Gastrocnemius medialis (tissue), 4 donors: ENCODE measurements around the gene GUCA1C. TPM values are rescaled to one million over a fixed set of nuclear protein-coding genes. Genes with fewer than 3 reads are reported as not detected.

Experiments used
- ATAC-seq, 2 donors: fragments of 150-250 bp; one replicate each; pipeline ENCODE4 v1.9.1; 2016
- DNase-seq, 2 donors: peaks; one replicate each; pipeline ENCODE4 v3.0.0-alpha.2; 2019
- H3K27ac ChIP-seq, 4 donors: fragments of 200-600 bp; sonication (generic); 1 replicate in 1 of 4; 2 replicates in 3 of 4; pipeline ENCODE4 v1.5.1; 2016 to 2018; ENCODE audit warnings: mild to moderate bottlenecking in 2 of 4, moderate library complexity in 1 of 4
- H3K27me3 ChIP-seq, 3 donors: fragments of 200-600 bp; sonication (generic) in 2 of 3; 1 replicate in 1 of 3; 2 replicates in 2 of 3; pipeline versions ENCODE4 v1.5.1 to v1.6.0; 2016 to 2019; ENCODE audit warnings: mild to moderate bottlenecking in 1 of 3, moderate library complexity in 1 of 3
- H3K36me3 ChIP-seq, 2 donors: fragments of 200-600 bp; sonication (generic) in 1 of 2; one replicate each; pipeline ENCODE4 v1.5.1; 2017 to 2018
- H3K4me1 ChIP-seq, 2 donors: fragments of 200-600 bp; sonication (generic) in 1 of 2; one replicate each; pipeline ENCODE4 v1.5.1; 2016 to 2017; ENCODE audit warnings: mild to moderate bottlenecking in 2 of 2
- H3K4me3 ChIP-seq, 4 donors: fragments of 200-600 bp; sonication (generic) in 3 of 4; 1 replicate in 1 of 4; 2 replicates in 3 of 4; pipeline ENCODE4 v1.5.1; 2016 to 2019; ENCODE audit warnings: mild to moderate bottlenecking in 2 of 4
- H3K9me3 ChIP-seq, 3 donors: fragments of 200-600 bp; sonication (generic) in 2 of 3; 1 replicate in 1 of 3; 2 replicates in 2 of 3; pipeline ENCODE4 v1.5.1; 2016 to 2019
- POLR2A ChIP-seq, 2 donors: fragments of 450-650 bp; IDR thresholded peaks; one replicate each; pipeline ENCODE4 v1.6.1; 2017; ENCODE audit warnings: antibody characterized with exemption in 2 of 2, mild to moderate bottlenecking in 2 of 2, moderate library complexity in 2 of 2
- in situ Hi-C, 4 donors: fragments of 200-750 bp; cut with MboI; loops; one replicate each; pipeline versions ENCODE4 v1.15.0 to v1.8.0; 2017; ENCODE audit warnings: low sequenced_read_pairs in 4 of 4
- intact Hi-C: fragments of 100-400 bp; cut with DNase I; formaldehyde crosslinking; loops from one replicate; pipeline ENCODE4 v1.15.1; 2023; ENCODE audit warnings: low total_unique reads
- total RNA-seq, 4 donors: library from RNA; depleted of rRNA; stranded (reverse); fragments of >200 nt; gene quantifications; one replicate each; pipeline versions ENCODE4 v1.1.0 to v1.2.3, GENCODE V29; 2016
- TF ChIP-seq, protein P1 (sequence below), 5 experiments: fragments of 450-650 bp in 3 of 5; fragments of 200-600 bp in 2 of 5; sonication (generic) in 2 of 5; IDR thresholded peaks in 4 of 5; conservative IDR thresholded peaks in 1 of 5; 1 replicate in 4 of 5; 2 replicates in 1 of 5; pipeline ENCODE4 v1.5.1; 2016 to 2019; ENCODE audit warnings: antibody characterized with exemption in 5 of 5, mild to moderate bottlenecking in 3 of 5, moderate library complexity in 3 of 5

The GUCA1C gene, protein sequence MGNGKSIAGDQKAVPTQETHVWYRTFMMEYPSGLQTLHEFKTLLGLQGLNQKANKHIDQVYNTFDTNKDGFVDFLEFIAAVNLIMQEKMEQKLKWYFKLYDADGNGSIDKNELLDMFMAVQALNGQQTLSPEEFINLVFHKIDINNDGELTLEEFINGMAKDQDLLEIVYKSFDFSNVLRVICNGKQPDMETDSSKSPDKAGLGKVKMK
- total RNA-seq: not detected

GRCh38 chr3:108953700-108954099, at the start of gene GUCA1C:
GUCA1C (minus strand) TSS chr3:108953879; CDS start chr3:108953762, 117 bp downstream.
- no peak for TF ChIP-seq POLR2A (IDR thresholded peaks at IDR 0.05)
- TF ChIP-seq, protein P1, sequence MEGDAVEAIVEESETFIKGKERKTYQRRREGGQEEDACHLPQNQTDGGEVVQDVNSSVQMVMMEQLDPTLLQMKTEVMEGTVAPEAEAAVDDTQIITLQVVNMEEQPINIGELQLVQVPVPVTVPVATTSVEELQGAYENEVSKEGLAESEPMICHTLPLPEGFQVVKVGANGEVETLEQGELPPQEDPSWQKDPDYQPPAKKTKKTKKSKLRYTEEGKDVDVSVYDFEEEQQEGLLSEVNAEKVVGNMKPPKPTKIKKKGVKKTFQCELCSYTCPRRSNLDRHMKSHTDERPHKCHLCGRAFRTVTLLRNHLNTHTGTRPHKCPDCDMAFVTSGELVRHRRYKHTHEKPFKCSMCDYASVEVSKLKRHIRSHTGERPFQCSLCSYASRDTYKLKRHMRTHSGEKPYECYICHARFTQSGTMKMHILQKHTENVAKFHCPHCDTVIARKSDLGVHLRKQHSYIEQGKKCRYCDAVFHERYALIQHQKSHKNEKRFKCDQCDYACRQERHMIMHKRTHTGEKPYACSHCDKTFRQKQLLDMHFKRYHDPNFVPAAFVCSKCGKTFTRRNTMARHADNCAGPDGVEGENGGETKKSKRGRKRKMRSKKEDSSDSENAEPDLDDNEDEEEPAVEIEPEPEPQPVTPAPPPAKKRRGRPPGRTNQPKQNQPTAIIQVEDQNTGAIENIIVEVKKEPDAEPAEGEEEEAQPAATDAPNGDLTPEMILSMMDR (IDR thresholded peaks at IDR 0.05 in 4 of 5, conservative IDR thresholded peaks at IDR 0.05 in 1 of 5): no peak
- no peaks in the 10 kb centered on the region for H3K9me3 ChIP-seq
- intact Hi-C loops (no loop called here), in situ Hi-C loops (no loop called here)
- H3K27me3 ChIP-seq: no peaks in the 10 kb centered on the region
- H3K36me3 ChIP-seq: no peaks in the 10 kb centered on the region
- H3K4me1 ChIP-seq: no peaks in the 10 kb centered on the region
- DNase-seq (no peak), ATAC-seq (no peak)
- no peak within 1 kb of the TSS for H3K4me3 ChIP-seq
- H3K27ac ChIP-seq: no peak within 1 kb of the TSS

- TF ChIP-seq, protein P1 (IDR thresholded peaks at IDR 0.05 in 4 of 5, conservative IDR thresholded peaks at IDR 0.05 in 1 of 5): no peak
- no peak for TF ChIP-seq POLR2A (IDR thresholded peaks at IDR 0.05)
- H3K36me3 ChIP-seq: no peaks in the 10 kb centered on the region
- intact Hi-C loops (no loop called here), in situ Hi-C loops (no loop called here)
- no peaks in the 10 kb centered on the region for H3K9me3 ChIP-seq
- H3K4me1 ChIP-seq: no peaks in the 10 kb centered on the region
- no peaks in the 10 kb centered on the region for H3K27me3 ChIP-seq
- DNase-seq (no peak), ATAC-seq (no peak)
- H3K4me3 ChIP-seq: no peak overlapping the region
- no peak overlapping the region for H3K27ac ChIP-seq
Observed at GRCh38 chr3:108998436-108998835, 44.8 kb upstream of the GUCA1C start.

- H3K27me3 ChIP-seq: no peaks in the 10 kb centered on the region
- ATAC-seq: no peak
- no peaks in the 10 kb centered on the region for H3K9me3 ChIP-seq
- intact Hi-C loops: no loop called here
- H3K4me1 ChIP-seq: no peaks in the 10 kb centered on the region
- DNase-seq: no peak
- H3K36me3 ChIP-seq: no peaks in the 10 kb centered on the region
- TF ChIP-seq, protein P1 (IDR thresholded peaks at IDR 0.05 in 4 of 5, conservative IDR thresholded peaks at IDR 0.05 in 1 of 5): no peak
- TF ChIP-seq POLR2A (IDR thresholded peaks at IDR 0.05): no peak
- H3K27ac ChIP-seq: no peak overlapping the region
- H3K4me3 ChIP-seq: no peak overlapping the region
- in situ Hi-C loops: no loop called here
Observed at GRCh38 chr3:108985844-108986243, 32.2 kb upstream of the GUCA1C start.

GRCh38 chr3:108983051-108983450, 29.4 kb upstream of the GUCA1C start:
- H3K4me1 ChIP-seq: no peaks in the 10 kb centered on the region
- intact Hi-C loops (no loop called here), in situ Hi-C loops (no loop called here)
- H3K36me3 ChIP-seq: no peaks in the 10 kb centered on the region
- TF ChIP-seq, protein P1 (IDR thresholded peaks at IDR 0.05 in 4 of 5, conservative IDR thresholded peaks at IDR 0.05 in 1 of 5): no peak
- TF ChIP-seq POLR2A (IDR thresholded peaks at IDR 0.05): no peak
- DNase-seq: no peak
- no peak for ATAC-seq
- no peak overlapping the region for H3K4me3 ChIP-seq
- H3K9me3 ChIP-seq: no peaks in the 10 kb centered on the region
- no peaks in the 10 kb centered on the region for H3K27me3 ChIP-seq
- H3K27ac ChIP-seq: no peak overlapping the region

- Histone ChIP-seq H3K4me1 (no peaks in the 10 kb centered on the region), H3K4me3 (no peak overlapping the region), H3K36me3 (no peaks in the 10 kb centered on the region), H3K27me3 (no peaks in the 10 kb centered on the region), H3K27ac (no peak overlapping the region), H3K9me3 (no peaks in the 10 kb centered on the region)
- in situ Hi-C loops: no loop called here
- DNase-seq (no peak), ATAC-seq (no peak)
- intact Hi-C loops: no loop called here
- no peak for TF ChIP-seq POLR2A (IDR thresholded peaks at IDR 0.05)
- TF ChIP-seq, protein P1 (IDR thresholded peaks at IDR 0.05 in 4 of 5, conservative IDR thresholded peaks at IDR 0.05 in 1 of 5): no peak
Observed at GRCh38 chr3:108976058-108976457, 22.4 kb upstream of the GUCA1C start.
